Stimulated activated CD4-positive, alpha-beta T cell treated with anti-CD3 and anti-CD28 coated beads, Interleukin-4, amount 100 ng/mL, for 4 hours (primary cell): ENCODE results near the gene LHFPL2.

Experiments
- DNase-seq, 2 experiments: peaks; one replicate each; pipeline ENCODE4 v3.0.0-alpha.2; 2020

Gene LHFPL2

GRCh38 chr5:78613756-78614155, 34.8 kb downstream of the LHFPL2 start:
- DNase-seq: no peak

DNA sequence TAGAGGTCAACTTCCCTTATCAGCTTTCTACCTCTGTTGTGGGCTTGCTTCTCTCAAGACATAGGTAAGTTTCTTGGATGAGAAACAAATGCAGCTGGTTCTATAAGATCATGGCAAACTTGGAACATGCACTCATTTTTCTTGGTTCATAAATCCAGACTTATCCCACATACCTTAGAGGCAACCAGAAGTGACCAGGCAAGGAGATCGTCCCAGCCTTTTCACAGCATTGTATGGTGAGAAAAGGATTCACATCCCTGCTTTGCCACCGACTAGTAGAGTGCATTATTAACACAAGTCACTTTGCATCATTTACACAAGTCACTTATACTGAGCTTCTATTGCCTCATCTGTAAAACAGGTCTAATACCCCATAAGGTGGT, 35.4 kb downstream of the LHFPL2 start:
- no peak for DNase-seq

GRCh38 chr5:78612227-78613150, 36.1 kb downstream of the LHFPL2 start:
- no peak for DNase-seq

GRCh38 chr5:78611126-78611605, 37.4 kb downstream of the LHFPL2 start:
- no peak for DNase-seq

DNA sequence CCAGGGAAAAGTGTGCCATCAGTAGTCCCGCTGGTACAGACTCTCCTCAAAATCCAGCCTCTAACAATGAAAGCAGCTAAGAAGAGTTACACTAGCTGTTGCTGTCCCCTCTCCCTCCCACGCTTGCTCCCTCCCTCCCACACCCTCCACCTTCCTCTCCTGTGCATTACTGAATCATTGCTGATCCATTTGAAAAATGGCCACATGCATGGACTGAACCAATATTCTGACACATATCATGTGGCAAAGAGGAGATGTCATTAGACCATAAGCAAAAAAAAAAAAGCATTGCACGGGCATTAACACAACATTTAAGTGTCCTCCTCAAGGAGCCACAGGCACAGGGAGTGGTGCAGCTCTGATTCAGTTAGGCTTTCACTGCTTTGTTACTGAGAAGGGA, 37.9 kb downstream of the LHFPL2 start:
- no peak for DNase-seq

DNA sequence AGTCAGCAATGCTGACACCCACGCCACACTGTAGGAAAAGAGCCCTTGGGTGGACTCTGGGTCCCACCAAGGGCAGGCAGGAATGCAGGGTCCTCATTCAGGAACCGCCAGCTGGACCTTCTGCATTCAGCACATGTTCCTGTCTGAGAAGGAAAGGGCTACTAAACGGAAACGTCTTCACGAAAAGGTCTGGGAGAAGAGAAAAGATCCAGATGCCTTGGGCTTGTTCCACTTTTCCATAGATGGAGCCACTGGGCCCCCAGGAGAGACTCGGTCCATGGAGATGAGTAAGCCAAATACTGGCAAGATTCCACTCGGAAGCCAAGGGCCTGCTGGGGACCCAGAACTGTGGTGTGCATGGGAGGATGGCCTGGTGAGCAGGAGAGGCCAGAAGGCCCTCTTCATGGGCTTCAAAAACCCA, 38.4 kb downstream of the LHFPL2 start:
- DNase-seq: no peak

- DNase-seq: no peak
These were observed 40.7 kb downstream of the LHFPL2 start for GRCh38 chr5:78607864-78608263.

DNA sequence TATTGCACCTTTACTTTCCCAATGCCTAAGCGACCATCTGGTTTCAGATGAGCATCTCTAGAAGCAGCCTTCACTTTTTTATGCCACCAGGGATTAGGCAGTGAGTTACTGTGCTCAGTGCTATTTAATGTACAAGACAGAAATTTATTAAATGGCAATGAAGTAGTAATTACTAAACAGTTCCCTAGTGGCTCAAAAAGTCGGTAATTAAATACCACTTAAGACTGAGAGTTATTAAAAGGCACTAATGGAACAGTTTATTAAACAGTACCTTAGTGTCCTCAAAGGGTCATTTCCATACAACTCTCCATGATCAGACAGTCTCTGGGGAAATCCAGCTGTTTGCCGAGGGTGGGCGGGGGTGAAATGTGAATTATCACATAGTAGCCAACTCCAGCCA, 42.3 kb downstream of the LHFPL2 start:
- no peak for DNase-seq

DNA sequence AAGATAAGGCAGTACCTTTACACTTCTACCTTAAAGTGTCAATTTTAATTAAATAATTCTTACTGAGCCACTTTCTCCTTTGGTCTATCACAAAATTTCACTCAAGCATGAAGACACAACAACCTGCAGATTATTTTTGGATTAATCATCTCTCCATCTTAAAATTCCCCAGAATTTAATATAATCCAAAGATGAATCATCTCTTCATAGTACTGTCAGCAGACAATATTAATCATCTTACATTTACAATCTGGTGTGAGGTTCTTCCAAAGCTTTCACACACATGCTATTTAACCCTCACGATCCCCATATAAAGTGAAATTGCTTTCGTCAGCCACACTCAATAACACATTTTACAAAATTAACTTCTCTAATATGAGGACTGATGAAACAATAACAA, 43.0 kb downstream of the LHFPL2 start:
- DNase-seq: no peak

- DNase-seq: no peak
These were observed 43.8 kb downstream of the LHFPL2 start for GRCh38 chr5:78604689-78605285.

DNA sequence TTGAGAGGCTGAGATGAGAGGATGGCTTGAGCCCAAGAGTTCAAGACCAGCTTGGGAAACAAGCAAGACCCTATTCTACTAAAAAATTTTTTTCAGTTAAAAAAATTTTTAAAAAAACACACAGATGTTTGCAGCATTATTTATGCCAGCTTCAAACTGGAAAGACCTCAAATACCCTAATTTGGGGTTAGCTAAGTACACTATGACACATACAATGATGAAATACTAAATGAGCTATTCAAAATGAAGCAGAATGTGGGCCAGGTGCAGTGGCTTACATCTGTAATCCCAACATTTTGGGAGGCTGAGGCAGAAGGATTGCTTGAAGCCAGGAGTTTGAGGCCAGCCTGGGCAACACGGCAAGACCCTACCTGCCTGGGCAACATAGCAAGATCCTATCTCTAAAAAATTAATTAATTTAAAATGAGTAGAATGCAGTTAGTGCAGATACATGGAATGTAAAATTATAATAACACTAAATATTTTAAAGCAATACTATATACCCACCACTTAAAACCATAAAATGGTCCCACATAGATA, 44.9 kb downstream of the LHFPL2 start:
- no peak for DNase-seq

DNA sequence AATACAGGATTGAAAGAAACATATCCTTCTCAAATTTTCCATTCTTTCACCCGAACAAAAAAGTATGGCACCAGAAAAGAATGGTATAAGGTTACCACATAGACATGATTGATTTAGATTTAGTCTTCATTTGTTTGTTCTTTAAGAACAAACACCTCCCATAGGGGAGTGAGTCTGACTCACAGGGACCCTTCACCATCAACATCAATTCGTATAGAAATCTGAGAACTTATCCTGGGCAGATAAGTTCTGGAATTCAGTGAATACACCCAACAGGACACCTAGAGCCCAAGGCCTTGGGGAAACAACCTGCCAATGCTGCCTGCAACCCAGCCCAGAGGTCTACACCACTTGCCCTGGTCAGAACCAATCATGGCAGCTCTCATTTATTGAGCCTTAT, 46.2 kb downstream of the LHFPL2 start:
- DNase-seq: no peak

- DNase-seq: no peak
These were observed 46.8 kb downstream of the LHFPL2 start for GRCh38 chr5:78601559-78602314.

- DNase-seq: no peak
These were observed 47.7 kb downstream of the LHFPL2 start for GRCh38 chr5:78600687-78601414.

- no peak for DNase-seq
These were observed 49.6 kb downstream of the LHFPL2 start for GRCh38 chr5:78598973-78599372.

DNA sequence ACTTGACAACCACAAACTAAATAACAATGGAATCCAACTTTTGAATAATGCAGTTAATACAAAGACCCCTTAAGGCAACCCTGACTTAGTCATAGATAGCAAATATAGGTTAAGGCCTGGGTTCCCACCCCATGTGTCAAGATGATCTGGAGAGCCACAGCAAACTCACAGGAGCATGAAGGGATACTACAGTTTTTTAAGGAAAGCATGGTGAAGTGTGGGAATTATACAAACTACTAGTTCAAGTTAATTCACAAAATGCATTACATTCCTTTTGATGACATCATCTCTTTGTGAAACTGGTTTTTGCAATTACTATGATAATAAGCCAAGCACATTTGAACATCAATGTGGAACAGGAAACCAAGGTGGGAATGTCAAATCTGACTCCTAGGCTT, 50.6 kb downstream of the LHFPL2 start:
- no peak for DNase-seq

- DNase-seq: no peak
These were observed 51.3 kb downstream of the LHFPL2 start for GRCh38 chr5:78597068-78597973.

DNA sequence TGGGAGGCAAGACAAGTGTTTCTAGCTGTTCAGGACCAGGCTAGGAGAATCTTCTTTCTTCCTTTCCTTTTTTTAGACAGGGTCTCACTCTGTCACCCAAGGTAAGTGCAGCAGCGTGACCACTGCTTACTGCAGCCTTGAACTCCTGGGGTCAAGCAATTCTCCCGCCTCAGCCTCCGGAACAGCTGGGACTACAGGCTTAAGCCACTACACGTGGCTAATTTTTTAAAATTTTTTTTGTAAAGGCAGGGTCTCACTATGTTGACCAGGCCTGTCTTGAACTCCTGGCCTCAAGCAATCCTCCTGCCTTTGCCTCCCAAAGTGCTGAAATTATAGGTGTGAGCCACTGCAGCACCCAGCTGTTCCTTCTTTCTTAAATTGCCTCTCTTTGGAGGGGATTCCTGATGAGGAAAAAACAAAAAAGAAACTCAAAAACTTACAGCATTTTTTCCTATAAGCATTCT, 53.1 kb downstream of the LHFPL2 start:
- no peak for DNase-seq

DNA sequence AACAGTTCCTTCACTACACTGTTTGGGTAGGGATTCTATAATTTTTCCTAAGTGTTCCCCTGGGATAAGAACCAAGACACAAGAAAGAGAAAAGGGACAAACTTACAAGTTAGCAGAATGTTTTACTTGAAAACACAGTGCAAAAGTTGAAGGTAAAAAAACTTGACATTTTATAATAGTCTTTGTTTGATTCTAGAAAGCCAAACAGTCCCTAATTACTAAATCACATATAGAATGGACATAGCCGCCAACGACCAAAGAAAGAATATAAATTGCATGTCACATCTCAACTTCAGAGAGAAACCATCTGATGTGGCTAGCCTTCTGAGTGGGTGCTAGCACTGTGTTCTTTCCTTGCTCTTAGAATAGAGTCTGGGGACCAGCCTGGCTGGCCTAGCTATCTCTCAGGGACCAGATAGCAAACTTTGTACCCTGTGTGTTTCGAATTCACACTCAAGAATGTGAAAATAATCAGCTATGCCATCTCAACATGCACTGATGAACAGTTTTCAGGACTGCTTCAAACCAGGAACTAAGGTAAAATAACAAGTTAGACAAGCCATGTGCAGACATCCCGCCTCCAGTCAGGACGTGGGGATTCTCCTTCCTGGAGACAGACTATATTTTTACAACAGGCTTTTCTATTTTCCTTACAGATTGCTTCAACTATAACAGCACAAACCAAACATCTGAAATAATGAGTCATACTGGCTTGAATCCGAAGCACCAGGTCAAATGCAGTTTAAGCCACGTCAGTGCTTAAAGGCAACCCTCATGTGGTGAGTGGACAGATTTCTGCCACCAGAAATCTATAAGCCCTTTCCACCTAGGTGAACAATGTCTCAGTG, 53.7 kb downstream of the LHFPL2 start:
- no peak for DNase-seq

DNA sequence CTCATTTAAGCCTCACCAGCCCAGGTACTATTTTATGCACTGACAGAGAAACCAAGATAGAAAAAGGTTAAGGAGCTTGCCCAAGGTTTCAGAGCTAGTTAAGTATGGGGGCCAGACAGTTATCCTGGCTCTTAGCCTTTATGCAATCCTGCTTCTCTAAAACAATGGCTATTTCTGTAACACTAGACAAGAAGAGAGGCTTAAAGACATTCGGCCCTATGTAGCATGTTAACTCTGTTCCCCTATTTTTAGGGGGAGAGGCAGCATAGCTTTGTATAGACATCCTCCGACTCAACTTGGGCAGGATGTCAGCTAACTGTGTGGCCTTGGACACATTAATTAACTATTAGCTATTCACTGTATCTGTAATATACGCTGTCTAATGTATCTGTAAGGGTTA, 54.6 kb downstream of the LHFPL2 start:
- no peak for DNase-seq
